HepG2 (cell line): Measurements from ENCODE around the gene NHSL1. TPM values are rescaled to one million over a fixed set of nuclear protein-coding genes. Genes with fewer than 3 reads are reported as not detected.

Source experiments
- ATAC-seq: fragments of 200-7000 bp; cut with Tn5 transposase; 3 replicates; pipeline ENCODE4 v1.9.1; 2020; ENCODE audit warnings: mild to moderate bottlenecking, moderate library complexity
- BruUV-seq: library from RNA; stranded (reverse); fragments of 400-500 nt; replicated peaks from 2 replicates; lab custom pipeline; 2021; lab: Mats Ljungman, UMichigan
- CTCF ChIA-PET: fragments of 300-600 bp; formaldehyde crosslinking; extraction: SDS; loops from one replicate; lab custom pipeline; 2021; ENCODE audit warnings: low total read pairs, inconsistent platforms, low intra/inter-chr PET ratio; lab: Yijun Ruan, JAX
- POLR2A ChIA-PET: fragments of 350-600 bp; sonication (Branson Sonifier 250); formaldehyde crosslinking; loops from one replicate; lab custom pipeline; 2020; ENCODE audit warnings: antibody characterized with exemption, inconsistent platforms; lab: Yijun Ruan, JAX
- DNase-seq: peaks from one replicate; pipeline ENCODE4 v3.0.0-alpha.2; 2015; ENCODE audit warnings: low spot score
- FAIRE-seq: peaks from 3 replicates; lab custom pipeline; 2011; peaks lifted over from hg19 to GRCh38; lab: Jason Lieb, UNC
- H2AFZ ChIP-seq: one replicate; pipeline ENCODE4 v1.6.1; 2011; ENCODE audit warnings: low read length, inconsistent platforms
- H3K27ac ChIP-seq: fragments of 300-600 bp; 3 replicates; pipeline ENCODE4 v1.8.0; 2011; ENCODE audit warnings: mixed run types, mild to moderate bottlenecking, mixed read lengths, low read length, inconsistent platforms; ENCODE audit not compliant: insufficient read depth; ENCODE audit errors: extremely low read length
- H3K27me3 ChIP-seq, 2 experiments: fragments of 200-600 bp in 1 of 2; 2 replicates in 1 of 2; 3 replicates in 1 of 2; pipeline versions ENCODE4 v1.6.0 to v1.8.0; 2011; ENCODE audit warnings: low read length in 2 of 2, mild to moderate bottlenecking in 2 of 2, moderate library complexity in 2 of 2, inconsistent platforms in 1 of 2; ENCODE audit not compliant: insufficient read depth in 2 of 2, control insufficient read depth in 1 of 2
- H3K36me3 ChIP-seq, 2 experiments: fragments of 200-600 bp in 1 of 2; replicated peaks in 1 of 2; 2 replicates in 1 of 2; 3 replicates in 1 of 2; pipeline versions ENCODE4 v1.5.1 to v1.8.0; 2011; ENCODE audit warnings: low read length in 2 of 2, inconsistent platforms in 1 of 2; ENCODE audit not compliant: insufficient read depth in 2 of 2, control insufficient read depth in 1 of 2
- H3K4me1 ChIP-seq: 2 replicates; pipeline ENCODE4 v1.5.1; 2012; ENCODE audit warnings: low read length, inconsistent platforms; ENCODE audit not compliant: insufficient read depth
- H3K4me2 ChIP-seq: 2 replicates; pipeline ENCODE4 v1.6.0; 2011; ENCODE audit warnings: low read depth, low read length, inconsistent platforms
- H3K4me3 ChIP-seq, 3 experiments: fragments of 200-600 bp in 1 of 3; sonication (generic), shearing (Covaris generic) in 1 of 3; replicated peaks in 1 of 3; 2 replicates each; pipeline ENCODE4 v1.5.1; 2011 to 2016; ENCODE audit warnings: low read length in 3 of 3, inconsistent platforms in 2 of 3, low read depth in 2 of 3, mild to moderate bottlenecking in 2 of 3, control low read depth in 1 of 3, mixed read lengths in 1 of 3; ENCODE audit not compliant: insufficient read depth in 1 of 3
- H3K79me2 ChIP-seq: one replicate; pipeline ENCODE4 v1.6.1; 2011; ENCODE audit warnings: low read length, inconsistent platforms; ENCODE audit not compliant: insufficient read depth
- H3K9ac ChIP-seq: 2 replicates; pipeline ENCODE4 v1.6.0; 2011; ENCODE audit warnings: mild to moderate bottlenecking, low read depth, low read length, inconsistent platforms; ENCODE audit not compliant: insufficient read depth
- H3K9me3 ChIP-seq: 2 replicates; pipeline ENCODE4 v1.5.1; 2012; ENCODE audit warnings: mild to moderate bottlenecking, low read length
- H4K20me1 ChIP-seq: 2 replicates; pipeline ENCODE4 v1.6.0; 2011; ENCODE audit warnings: inconsistent platforms, mild to moderate bottlenecking, low read length, moderate library complexity; ENCODE audit not compliant: insufficient read depth
- CEBPG ChIP-seq: IDR thresholded peaks from 2 replicates; pipeline ENCODE4 v1.6.1; 2016
- CREM ChIP-seq, 2 experiments: sonication (generic) in 1 of 2; formaldehyde crosslinking in 1 of 2; IDR thresholded peaks; 2 replicates each; pipeline versions ENCODE4 v1.4.0 to v1.6.1; 2016 to 2020; ENCODE audit warnings: antibody characterized with exemption in 1 of 2, mild to moderate bottlenecking in 1 of 2, missing genetic modification reagents in 1 of 2
- ETV5 ChIP-seq: IDR thresholded peaks from 2 replicates; pipeline ENCODE4 v1.6.1; 2018; ENCODE audit warnings: missing biosample characterization, missing genetic modification reagents, inconsistent platforms, borderline replicate concordance
- FOXA3 ChIP-seq: IDR thresholded peaks from 2 replicates; pipeline ENCODE4 v1.6.1; 2016; ENCODE audit warnings: missing genetic modification reagents, missing compliant biosample characterization
- FOXP4 ChIP-seq: sonication (generic); formaldehyde crosslinking; IDR thresholded peaks from 2 replicates; pipeline ENCODE4 v1.4.0; 2020; ENCODE audit warnings: missing genetic modification reagents
- JUND ChIP-seq: sonication (generic); formaldehyde crosslinking; IDR thresholded peaks from 2 replicates; pipeline ENCODE4 v1.8.0; 2022; ENCODE audit warnings: mild to moderate bottlenecking, missing genetic modification reagents
- MIER2 ChIP-seq: IDR thresholded peaks from 2 replicates; pipeline ENCODE4 v1.6.1; 2016; ENCODE audit warnings: missing biosample characterization, missing genetic modification reagents
- MIXL1 ChIP-seq: IDR thresholded peaks from 2 replicates; pipeline ENCODE4 v1.6.1; 2016
- RARA ChIP-seq: IDR thresholded peaks from 2 replicates; pipeline ENCODE4 v1.6.1; 2016; ENCODE audit warnings: missing genetic modification reagents, missing compliant biosample characterization
- RBM39 ChIP-seq: fragments of 200-400 bp; formaldehyde crosslinking; IDR thresholded peaks from one replicate; pipeline ENCODE4 v1.6.1; 2018; ENCODE audit warnings: antibody characterized with exemption, mild to moderate bottlenecking, low read depth, low read length; ENCODE audit not compliant: poor library complexity, severe bottlenecking
- SAP130 ChIP-seq: IDR thresholded peaks from 2 replicates; pipeline ENCODE4 v1.6.1; 2016; ENCODE audit warnings: low read depth
- SMARCC2 ChIP-seq: fragments of 450-650 bp; IDR thresholded peaks from 2 replicates; pipeline ENCODE4 v1.6.1; 2017; ENCODE audit warnings: antibody characterized with exemption, mild to moderate bottlenecking
- TCF7L2 ChIP-seq: IDR thresholded peaks from 2 replicates; pipeline ENCODE4 v1.6.1; 2011; ENCODE audit warnings: mild to moderate bottlenecking, low read depth, low read length, moderate library complexity
- ZNF136 ChIP-seq: sonication (generic); formaldehyde crosslinking; IDR thresholded peaks from 2 replicates; pipeline ENCODE4 v1.8.1; 2022; ENCODE audit warnings: low read depth, mild to moderate bottlenecking, moderate library complexity, missing genetic modification reagents
- ZNF138 ChIP-seq: sonication (generic); formaldehyde crosslinking; IDR thresholded peaks from 2 replicates; pipeline ENCODE4 v1.5.0; 2020; ENCODE audit warnings: mild to moderate bottlenecking, low read depth, missing genetic modification reagents
- ZNF367 ChIP-seq: sonication (generic); formaldehyde crosslinking; IDR thresholded peaks from 2 replicates; pipeline ENCODE4 v1.4.0; 2020; ENCODE audit warnings: missing genetic modification reagents, borderline replicate concordance
- ZNF549 ChIP-seq: sonication (generic); formaldehyde crosslinking; IDR thresholded peaks from 2 replicates; pipeline ENCODE4 v1.5.0; 2020; ENCODE audit warnings: missing genetic modification reagents
- WGBS: methylation state at CpG from one replicate; pipeline ENCODE4 v1.1.6; 2017; ENCODE audit warnings: low lambda C conversion rate; 5-methylcytosine and 5-hydroxymethylcytosine counted together
- in situ Hi-C: cut with HindIII; loops from 2 replicates; pipeline ENCODE4 v1.10.0; 2017; ENCODE audit warnings: low pct_unique_long_range_greater_than_20kb; ENCODE audit not compliant: extremely low pct_ligation_motif_present
- intact Hi-C: fragments of 100-400 bp; cut with micrococcal nuclease; formaldehyde crosslinking; loops from one replicate; pipeline ENCODE4 v1.10.0; 2022; ENCODE audit not compliant: unreplicated experiment
- polyA plus RNA-seq, 8 experiments: library from polyadenylated mRNA; depleted of rRNA in 3 of 8; stranded (reverse) in 7 of 8; unstranded in 1 of 8; fragments of >200 nt; fragmentation: Illumina TruSeq in 4 of 8; extraction: Trizol in 4 of 8; gene quantifications; 2 replicates each; pipeline versions ENCODE4 v1.2.1 to v1.2.3, GENCODE V29; 2011 to 2016; ENCODE audit warnings: low read depth in 4 of 8, missing spikeins in 1 of 8, mixed read lengths in 1 of 8; ENCODE audit not compliant: insufficient read depth in 1 of 8
- total RNA-seq, 5 experiments: library from RNA; depleted of rRNA; stranded (reverse); fragments of >200 nt; fragmentation: Illumina TruSeq; extraction: Trizol; gene quantifications; 2 replicates each; pipeline ENCODE4 v1.2.3, GENCODE V29; 2016; ENCODE audit warnings: low read depth in 1 of 5
- TF ChIP-seq, protein P1 (sequence below): IDR thresholded peaks from 2 replicates; pipeline ENCODE4 v1.6.1; 2016; ENCODE audit warnings: low read depth, missing genetic modification reagents, missing compliant biosample characterization

Gene NHSL1
- total and polyA plus RNA-seq, 2 of the 13 experiments (the other 11 are each of a cell fraction or from before 2014, with no cell fraction given) = 24.9 to 53.6 TPM

DNA sequence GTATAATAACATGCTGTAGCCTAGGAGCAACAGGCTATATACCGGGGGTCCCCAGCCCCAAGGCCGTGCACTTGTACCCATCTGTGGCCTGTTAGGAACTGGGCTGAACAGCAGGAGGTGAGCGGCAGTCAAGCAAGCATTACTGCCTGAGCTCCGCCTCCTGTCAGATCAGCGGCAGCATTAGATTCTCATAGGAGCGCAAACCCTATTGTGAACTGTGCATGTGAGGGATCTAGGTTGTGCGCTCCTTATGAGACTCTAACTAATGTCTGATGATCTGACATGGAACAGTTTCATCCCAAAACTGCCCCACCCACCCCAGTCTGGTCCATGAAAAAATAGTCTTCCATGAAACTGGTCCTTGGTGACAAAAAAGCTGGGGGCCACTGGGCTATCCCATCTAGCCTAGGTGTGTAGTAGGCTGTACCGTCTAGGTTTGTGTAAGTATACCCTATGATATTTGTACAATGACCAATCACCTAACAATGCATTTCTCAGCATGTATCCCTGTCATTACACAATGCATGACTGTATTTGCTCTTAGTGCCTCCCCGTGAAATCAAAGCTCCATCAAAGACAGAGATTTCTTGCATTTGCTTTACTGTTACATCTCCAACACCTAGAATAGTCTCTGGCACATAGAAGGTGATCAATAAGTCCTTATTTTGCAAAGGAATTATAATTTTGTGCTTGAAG is 30.8 kb downstream of the NHSL1 start:
- H3K36me3 ChIP-seq = peaks cover 23 to 77% of the 10 kb centered on the region in 2 experiments
- TF ChIP-seq MIXL1 = no peak
- TF ChIP-seq ZNF136 (CRISPR knock-in tag) = no peak
- TF ChIP-seq JUND = peak; percentile 66; the same call in 1 of the 2 replicates
- TF ChIP-seq SAP130 (CRISPR knock-in tag) = peak; percentile 51; the same call in 1 of the 2 replicates
- peak; percentile 31; the same call in 1 of the 2 replicates for TF ChIP-seq RARA (CRISPR knock-in tag)
- TF ChIP-seq ZNF549 (CRISPR knock-in tag) = no peak
- TF ChIP-seq SMARCC2 = peak; percentile 27; the same call in 1 of the 2 replicates
- TF ChIP-seq ZNF138 (CRISPR knock-in tag) = no peak
- TF ChIP-seq, protein P1, sequence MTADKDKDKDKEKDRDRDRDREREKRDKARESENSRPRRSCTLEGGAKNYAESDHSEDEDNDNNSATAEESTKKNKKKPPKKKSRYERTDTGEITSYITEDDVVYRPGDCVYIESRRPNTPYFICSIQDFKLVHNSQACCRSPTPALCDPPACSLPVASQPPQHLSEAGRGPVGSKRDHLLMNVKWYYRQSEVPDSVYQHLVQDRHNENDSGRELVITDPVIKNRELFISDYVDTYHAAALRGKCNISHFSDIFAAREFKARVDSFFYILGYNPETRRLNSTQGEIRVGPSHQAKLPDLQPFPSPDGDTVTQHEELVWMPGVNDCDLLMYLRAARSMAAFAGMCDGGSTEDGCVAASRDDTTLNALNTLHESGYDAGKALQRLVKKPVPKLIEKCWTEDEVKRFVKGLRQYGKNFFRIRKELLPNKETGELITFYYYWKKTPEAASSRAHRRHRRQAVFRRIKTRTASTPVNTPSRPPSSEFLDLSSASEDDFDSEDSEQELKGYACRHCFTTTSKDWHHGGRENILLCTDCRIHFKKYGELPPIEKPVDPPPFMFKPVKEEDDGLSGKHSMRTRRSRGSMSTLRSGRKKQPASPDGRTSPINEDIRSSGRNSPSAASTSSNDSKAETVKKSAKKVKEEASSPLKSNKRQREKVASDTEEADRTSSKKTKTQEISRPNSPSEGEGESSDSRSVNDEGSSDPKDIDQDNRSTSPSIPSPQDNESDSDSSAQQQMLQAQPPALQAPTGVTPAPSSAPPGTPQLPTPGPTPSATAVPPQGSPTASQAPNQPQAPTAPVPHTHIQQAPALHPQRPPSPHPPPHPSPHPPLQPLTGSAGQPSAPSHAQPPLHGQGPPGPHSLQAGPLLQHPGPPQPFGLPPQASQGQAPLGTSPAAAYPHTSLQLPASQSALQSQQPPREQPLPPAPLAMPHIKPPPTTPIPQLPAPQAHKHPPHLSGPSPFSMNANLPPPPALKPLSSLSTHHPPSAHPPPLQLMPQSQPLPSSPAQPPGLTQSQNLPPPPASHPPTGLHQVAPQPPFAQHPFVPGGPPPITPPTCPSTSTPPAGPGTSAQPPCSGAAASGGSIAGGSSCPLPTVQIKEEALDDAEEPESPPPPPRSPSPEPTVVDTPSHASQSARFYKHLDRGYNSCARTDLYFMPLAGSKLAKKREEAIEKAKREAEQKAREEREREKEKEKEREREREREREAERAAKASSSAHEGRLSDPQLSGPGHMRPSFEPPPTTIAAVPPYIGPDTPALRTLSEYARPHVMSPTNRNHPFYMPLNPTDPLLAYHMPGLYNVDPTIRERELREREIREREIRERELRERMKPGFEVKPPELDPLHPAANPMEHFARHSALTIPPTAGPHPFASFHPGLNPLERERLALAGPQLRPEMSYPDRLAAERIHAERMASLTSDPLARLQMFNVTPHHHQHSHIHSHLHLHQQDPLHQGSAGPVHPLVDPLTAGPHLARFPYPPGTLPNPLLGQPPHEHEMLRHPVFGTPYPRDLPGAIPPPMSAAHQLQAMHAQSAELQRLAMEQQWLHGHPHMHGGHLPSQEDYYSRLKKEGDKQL = peak; percentile 70; the same call in 1 of the 2 replicates
- TF ChIP-seq ETV5 (CRISPR knock-in tag) = no peak; the same call in 1 of the 2 replicates
- TF ChIP-seq ZNF367 (CRISPR knock-in tag) = no peak
- TF ChIP-seq TCF7L2 = 0 out of 2 replicates have a peak, but pooled peaks have one; percentile 18
- TF ChIP-seq FOXP4 (CRISPR knock-in tag) = 0 out of 2 replicates have a peak, but pooled peaks have one; percentile 24
- peak; percentile 56 for TF ChIP-seq CREM (IDR thresholded peaks at IDR 0.05)
- no peak for TF ChIP-seq CREM (CRISPR knock-in tag; IDR thresholded peaks at IDR 0.05)
- no peak for TF ChIP-seq RBM39
- TF ChIP-seq CEBPG (CRISPR knock-in tag) = peak; percentile 78
- peak; percentile 78 for TF ChIP-seq FOXA3 (CRISPR knock-in tag)
- TF ChIP-seq MIER2 (CRISPR knock-in tag) = no peak

More for the DNA sequence above, 30.8 kb downstream of the NHSL1 start:
- no peak overlapping the region for H2AFZ ChIP-seq
- H3K9me3 ChIP-seq = no peaks in the 10 kb centered on the region
- H3K4me3 ChIP-seq = no peak overlapping the region
- ATAC-seq = peak; percentile 86
- FAIRE-seq = no peak
- intact Hi-C loops (loop anchor here (2.0 kb wide), 1 partner anchor 40 kb away; no protein-coding TSS in a partner anchor), in situ Hi-C loops (no loop called here)
- no peak overlapping the region for H3K4me2 ChIP-seq
- DNase-seq = peak; percentile 89
- H3K9ac ChIP-seq = no peak overlapping the region
- H3K27me3 ChIP-seq = no peaks in the 10 kb centered on the region
- peaks cover 5% of the 10 kb centered on the region for H3K79me2 ChIP-seq
- H3K27ac ChIP-seq = no peak overlapping the region
- peaks cover 16% of the 10 kb centered on the region for H3K4me1 ChIP-seq
- ChIA-PET CTCF (interaction anchor here (1.0 kb wide), 1 partner anchor 49 kb away, joined by 3 read pairs; no protein-coding TSS in a partner anchor), POLR2A (interaction anchor here (0.9 to 1.8 kb wide), 3 partner anchors 10 to 36 kb away, joined by 4 to 14 read pairs (median 4); no protein-coding TSS in a partner anchor)
- WGBS = 79% methylated on average over 9 of the region's 9 CpGs
- no peaks in the 10 kb centered on the region; the same call in 1 of the 2 replicates for H4K20me1 ChIP-seq
- BruUV-seq = no TSS peak
